HG03139 (cell line): ENCODE measurements around the gene SGIP1.

Experiments used
- ATAC-seq: cut with Tn5 transposase; IDR thresholded peaks from one replicate; pipeline ENCODE4 v1.9.1; 2021; ENCODE audit not compliant: unreplicated experiment

Gene SGIP1

DNA sequence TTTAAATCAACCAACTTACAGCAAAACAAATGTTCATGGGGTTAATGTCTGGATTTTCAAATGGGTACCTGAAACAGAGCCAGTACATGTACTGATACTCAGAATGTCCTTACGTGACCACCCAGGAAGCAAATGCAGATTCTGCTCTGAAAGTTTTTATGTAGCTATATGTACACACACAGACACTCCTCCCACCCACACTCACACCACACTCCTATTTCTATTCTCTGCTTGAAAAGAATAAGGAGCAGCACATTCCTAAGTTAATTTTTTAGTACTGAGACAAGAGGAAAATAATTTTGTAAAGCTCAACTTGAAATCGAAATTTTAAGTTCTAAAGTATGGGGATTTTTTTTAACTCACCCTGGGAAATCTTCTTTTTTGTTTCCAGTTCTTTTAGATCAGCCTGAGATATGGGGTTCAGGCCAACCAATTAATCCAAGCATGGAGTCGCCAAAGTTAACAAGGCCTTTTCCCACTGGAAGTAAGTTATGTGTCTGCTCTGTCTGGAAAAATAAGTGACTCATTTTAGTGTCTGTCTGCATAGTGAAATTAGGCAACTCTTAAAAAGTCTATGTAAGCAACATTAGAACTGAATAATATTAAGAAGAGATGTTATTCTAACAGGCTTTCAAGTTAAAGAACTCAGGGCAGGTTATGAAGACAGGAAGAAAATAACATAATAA, 142.8 kb downstream of the SGIP1 start:
- no peak for ATAC-seq

DNA sequence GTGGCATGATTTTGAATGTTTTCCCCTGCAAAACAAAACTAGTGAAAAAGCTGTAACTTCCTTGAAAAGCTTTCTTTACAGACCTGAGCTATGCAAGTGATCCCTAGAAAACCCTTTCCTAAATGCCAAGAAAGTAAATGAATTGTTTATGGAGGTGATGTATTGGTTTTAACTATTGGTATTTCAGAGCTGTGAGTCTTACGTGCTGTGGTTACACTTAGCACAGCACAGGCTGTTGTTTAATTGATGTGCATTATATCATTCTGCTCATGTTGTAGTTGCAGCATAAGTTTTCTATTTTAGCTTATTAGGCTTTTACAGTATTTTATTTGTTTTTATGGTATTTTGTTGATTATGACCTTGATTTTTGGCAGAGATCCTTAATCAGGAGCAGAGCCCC, 144.2 kb downstream of the SGIP1 start:
- no peak for ATAC-seq

DNA sequence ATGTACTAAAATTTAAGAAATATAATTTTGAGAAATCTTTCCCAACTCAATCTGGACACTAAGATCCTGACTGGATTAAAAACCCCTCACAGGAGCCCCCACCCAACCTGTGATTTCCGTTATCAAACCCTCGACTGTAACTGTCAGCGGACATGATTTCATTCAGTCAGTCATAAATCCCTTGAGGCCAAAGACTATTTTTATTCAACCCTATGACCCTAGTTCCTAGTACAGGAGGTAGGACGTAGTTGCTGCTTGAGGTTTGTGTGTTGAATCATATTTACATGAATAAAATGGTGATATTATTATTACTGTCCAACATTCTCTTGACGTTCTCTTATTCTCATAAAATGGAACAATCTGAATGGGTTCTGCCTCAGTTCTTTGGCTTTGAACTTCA, 145.2 kb downstream of the SGIP1 start:
- ATAC-seq: no peak

DNA sequence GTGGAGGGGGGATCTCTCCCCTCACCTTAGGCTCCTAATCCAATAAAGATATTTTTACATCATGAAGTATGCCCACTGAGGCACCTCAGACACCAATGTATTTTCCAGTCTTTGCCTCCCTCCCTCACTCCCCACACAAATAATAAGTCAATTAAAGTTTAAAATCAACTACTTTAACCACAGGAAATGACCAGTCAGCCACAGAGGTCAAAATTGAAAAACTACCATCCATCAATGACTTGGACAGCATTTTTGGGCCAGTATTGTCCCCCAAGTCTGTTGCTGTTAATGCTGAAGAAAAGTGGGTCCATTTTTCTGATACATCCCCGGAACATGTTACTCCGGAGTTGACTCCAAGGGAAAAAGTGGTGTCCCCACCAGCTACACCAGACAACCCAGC, 147.7 kb downstream of the SGIP1 start:
- no peak for ATAC-seq

DNA sequence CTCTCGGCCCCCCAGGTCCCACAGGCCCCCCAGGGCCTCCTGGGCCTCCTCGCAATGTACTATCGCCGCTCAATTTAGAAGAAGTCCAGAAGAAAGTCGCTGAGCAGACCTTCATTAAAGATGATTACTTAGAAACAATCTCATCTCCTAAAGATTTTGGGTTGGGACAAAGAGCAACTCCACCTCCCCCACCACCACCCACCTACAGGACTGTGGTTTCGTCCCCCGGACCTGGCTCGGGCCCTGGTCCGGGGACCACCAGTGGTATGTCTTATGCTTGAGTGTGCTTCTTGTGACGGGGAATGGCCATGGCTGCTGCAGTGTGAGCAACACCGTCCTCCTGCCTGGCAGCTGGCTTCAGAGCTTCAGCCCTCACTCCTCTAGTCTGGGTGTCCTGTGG, 148.2 kb downstream of the SGIP1 start:
- no peak for ATAC-seq

DNA sequence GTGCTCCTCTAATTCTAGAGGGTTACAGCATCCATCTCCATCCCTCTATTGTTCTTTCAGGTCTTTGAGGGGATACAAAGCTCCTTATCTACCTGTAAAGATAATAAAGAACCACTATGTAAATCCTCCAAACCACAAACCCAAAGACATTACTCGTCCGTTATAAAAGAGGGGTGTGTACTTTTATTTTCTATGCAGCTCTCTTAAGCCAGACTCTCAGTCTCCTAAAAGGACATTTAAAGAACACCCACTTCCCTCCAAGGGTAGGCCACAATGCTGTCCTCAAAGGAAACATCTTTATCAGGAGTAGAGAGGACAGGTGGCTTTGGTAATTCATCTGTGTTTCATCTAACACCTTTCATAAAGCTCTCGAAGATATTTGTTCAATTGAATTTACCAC, 150.4 kb downstream of the SGIP1 start:
- ATAC-seq: no peak

DNA sequence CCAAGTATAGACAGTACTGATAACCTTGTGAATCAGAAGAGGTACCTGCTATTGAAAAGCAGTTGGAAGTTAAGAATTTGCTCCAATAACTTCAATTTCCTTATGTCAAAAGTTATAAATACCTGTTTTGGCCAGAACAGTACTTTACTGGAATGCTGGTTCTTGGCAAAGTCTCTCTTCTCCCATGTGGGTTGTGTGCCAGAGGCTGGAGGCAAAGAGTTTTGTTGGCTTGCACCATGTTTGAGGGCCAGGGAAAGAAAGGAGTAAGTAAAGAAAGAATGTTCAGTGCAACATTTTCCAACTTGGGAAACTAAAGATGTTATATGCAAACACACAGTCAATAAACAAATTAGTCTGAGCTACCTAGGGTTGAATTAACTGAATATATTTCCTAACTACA, 151.3 kb downstream of the SGIP1 start:
- ATAC-seq: no peak

DNA sequence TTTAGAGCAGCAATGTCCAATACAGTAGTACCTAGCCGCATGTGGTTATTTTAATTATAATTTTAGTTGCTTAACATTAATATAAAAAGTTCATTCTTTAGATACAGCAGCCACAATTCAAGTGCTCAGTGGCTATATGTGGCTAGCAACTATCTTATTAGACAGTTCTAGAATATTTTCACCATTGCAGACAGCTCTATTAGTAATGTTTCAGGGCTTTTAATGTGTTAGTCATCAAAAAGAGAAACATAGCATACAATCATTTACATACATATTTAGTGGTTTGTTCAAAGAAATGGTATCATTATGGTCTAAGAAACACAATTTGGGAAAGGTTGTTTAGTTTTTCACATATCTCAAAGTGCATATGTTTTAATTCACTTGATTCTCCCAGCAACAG, 151.7 kb downstream of the SGIP1 start:
- no peak for ATAC-seq

DNA sequence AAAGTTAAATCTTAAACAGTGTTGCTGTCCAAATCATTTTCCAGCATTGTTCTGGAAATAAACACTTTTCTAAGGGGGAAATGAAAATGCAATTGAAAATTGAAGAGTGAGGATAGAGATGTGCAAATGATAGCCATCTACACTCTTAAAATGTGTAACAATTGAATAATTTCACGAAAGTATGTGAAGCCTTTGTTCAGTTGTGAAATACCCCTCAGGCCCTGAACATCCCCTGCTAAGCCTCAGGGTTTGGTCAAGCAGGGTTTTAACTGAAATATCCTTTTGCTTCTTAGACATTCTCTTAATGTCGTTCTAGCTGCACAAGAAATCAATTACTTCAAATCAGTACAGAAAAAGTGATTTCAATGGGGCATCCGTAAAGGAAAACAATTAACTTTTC, 152.5 kb downstream of the SGIP1 start:
- no peak for ATAC-seq

DNA sequence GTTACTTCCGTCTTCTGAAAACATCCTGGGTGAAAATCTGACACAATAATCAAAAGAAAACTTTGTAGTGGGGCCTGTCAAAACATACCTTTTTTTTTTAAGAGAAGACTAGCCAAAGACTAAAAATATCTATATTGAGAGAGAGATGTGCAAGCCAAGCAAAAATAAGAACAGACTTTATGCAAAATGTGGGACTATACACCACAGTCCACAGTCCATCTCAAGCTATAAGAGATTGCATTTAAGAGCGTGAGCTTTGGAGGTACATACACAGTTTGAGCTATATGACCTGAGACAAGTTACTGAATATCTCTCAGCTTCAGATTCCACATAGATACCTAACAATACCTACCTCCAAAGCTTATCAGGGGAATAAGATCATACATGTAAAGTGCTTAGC, 153.4 kb downstream of the SGIP1 start:
- no peak for ATAC-seq

DNA sequence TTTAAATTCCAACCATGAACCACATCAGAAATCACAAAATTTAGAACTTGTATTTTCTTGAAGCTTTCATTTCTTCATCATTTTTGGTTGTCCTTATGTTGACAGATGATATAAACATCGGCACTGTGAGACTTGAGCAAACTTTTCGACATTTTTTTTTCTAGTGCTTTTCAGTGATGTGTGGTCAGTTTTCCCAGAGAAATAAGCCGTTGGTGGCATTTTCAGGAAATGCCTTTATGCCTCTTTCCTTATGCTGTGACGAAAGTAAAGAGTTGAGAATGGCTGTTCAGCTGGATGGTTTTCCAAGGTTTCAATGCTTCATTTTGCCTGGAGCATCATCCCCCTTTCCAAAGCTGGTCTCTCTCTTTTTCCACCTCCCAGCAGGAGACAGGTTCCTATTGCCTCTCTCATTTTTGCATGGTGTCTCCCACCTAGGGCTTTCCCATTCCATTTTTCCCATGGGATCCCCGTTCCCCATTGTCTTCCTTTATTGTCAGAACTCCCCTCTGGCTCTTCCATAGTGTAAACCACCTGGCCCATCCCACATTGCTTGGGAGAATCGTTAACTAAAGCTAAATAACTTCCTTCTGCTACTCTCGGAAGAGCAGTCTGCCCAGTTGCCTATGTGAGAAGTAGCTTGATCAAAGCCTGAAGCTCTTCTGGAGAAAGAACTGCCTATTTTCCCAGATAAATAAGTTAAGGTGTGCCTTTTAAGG, 156.9 kb downstream of the SGIP1 start:
- no peak for ATAC-seq

DNA sequence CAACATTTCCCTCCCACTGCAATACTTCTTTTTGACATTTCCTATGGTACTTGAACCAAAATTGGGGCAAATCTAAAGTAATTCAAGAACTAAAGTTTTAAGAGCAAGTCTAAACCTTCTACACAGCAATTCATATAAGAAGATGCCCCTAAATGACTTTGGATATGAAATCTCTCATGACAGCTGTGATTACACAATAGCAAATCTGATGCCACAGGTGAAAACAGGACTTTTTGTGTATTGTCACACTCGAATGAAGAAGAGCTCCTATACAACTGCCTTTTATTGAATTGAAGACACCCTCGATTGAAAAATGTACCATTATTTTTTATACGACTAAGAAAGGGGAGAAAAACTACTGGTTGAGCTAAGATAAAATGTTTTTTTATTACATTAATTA, 158.7 kb downstream of the SGIP1 start:
- ATAC-seq: no peak

DNA sequence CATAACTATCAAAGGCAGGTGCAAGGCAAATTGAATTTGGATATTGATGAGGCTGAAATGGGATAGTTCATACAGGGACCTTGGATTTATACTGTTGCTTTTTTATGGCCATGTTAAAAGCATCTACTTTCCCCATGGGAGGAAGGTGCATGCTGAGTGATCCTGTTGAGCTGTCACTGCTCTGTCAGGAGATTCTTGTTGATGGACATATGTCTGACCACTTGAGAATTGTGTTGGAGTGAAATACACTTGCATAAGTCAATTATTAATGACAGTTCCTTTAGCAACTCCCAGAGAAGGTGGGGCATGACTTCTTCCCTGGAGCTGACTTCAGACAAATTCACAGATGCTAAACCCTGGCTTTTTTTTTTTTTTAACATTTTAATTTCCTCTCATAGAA, 159.9 kb downstream of the SGIP1 start:
- ATAC-seq: no peak

DNA sequence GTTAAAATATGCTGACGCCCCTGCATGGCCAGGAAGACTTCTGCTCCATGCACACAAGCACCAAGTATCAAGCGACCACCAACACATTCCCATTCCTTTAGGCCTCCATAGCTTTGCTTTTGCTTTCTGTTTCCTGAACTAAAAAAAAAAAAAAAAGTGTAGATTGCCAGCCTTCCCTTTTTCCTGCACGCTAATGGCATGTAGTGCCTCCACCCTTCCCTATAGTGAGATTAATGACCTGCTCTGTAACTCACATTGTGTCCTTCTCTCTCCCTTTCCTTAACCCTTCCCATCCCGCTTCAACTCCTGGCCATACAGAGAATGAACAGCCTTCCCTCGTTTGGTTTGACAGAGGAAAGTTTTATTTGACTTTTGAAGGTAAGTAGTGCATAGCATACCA, 161.2 kb downstream of the SGIP1 start:
- ATAC-seq: no peak

DNA sequence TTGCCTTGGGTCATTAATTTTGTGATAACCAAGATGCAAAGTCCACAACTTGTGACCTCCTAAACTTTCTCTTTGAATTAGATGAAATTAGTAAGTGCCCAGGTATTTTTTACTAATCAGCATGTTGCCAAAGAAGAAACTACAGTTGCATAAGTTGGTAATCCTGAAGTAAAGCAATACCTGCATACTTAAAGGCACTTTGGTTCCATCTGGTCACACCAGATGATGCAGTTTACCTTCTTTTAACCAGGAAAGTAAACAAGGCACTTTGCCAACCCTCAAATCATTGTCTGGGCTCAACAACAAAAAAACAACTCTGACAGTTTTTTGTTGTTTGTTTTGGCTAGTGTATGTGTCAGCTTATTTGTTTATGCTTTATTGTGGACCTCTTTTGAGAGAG, 162.8 kb downstream of the SGIP1 start:
- no peak for ATAC-seq

DNA sequence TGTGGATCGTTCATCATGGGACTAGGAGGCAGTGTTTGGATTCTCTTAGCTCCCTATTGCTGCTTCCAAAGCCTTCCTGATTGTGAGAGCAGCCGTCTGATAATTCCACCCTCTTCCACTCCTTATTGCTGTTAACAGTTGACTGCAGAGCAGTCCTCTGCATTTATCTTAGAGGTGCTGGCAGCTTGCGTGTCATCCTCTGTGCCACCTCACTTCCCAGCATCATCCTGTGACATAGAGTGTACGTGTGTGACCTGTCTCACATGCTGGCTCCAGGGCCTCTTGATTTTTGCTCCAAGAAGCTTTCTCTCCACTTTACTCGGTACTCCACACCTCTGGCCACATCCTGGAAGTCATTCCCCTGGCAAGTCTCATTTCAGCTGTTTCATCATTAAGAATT, 165.3 kb downstream of the SGIP1 start:
- no peak for ATAC-seq

DNA sequence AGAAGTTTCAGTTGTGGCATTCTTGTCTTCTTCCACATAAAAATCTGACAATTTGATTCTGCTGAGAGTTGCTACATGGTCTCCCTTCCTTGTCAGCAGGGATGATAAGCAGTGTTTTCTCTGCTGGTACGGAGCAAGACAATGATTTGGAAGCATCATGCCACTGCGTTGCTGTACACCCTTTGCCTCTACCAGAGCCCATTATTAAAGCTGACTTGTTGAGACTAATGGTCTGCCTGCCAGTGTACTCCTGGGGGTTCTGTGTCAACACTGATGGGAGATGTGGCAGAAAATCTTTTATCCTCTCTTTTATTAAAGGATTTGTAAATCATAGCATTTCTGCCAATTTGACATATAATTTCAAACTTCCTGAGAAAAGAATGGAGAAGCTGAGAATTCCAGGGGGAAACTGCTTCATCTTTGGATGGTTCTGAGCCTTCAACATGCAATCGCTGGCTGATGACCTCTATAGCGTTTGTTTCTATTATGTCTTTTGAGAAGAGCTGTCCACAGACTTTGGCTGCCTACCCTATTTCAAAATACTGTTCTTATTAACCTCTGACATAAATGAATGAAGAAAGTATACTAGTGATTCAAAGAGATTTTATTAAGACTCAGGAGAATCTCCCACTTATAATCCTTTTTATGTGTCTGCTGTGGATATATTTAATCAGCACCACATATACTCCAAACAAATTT, 170.4 kb downstream of the SGIP1 start:
- no peak for ATAC-seq

DNA sequence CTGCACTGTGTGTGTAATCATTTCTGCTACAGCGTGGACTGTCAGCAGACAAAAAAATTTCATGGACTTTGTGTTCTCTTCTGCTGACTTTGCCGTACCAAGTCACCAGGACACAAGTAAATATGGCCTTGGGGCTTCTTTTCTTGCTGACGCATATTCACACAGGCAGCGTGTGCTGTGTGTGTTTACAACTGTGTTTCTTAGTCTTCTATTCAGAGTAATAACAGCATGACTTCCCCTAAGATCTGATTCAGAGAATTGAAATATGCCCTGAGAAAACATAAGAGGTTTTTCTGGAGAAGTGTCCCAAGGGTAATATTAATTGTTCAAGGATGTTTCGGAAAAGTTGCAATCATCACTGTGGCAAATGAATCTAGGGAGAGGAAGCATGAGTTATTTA, 171.2 kb downstream of the SGIP1 start:
- ATAC-seq: no peak

DNA sequence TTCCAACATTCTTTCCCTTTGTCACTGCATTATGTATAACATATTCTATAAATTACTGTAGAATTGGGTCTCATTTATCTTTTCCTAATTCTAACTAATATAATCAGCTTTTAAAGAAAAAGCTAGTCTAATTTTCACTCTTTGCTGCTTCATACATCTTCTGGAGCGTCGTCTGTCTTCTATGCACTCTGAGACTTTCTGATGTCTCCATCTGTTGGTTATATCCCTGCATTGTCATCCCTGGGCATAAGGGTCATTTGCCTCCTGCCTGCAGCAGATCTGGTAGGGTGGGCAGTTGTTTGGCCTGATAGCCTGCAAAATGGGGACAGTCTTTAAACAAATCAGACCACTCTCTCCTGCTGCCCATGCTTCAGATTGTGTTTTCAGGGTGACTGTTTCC, 177.5 kb downstream of the SGIP1 start:
- ATAC-seq: no peak

DNA sequence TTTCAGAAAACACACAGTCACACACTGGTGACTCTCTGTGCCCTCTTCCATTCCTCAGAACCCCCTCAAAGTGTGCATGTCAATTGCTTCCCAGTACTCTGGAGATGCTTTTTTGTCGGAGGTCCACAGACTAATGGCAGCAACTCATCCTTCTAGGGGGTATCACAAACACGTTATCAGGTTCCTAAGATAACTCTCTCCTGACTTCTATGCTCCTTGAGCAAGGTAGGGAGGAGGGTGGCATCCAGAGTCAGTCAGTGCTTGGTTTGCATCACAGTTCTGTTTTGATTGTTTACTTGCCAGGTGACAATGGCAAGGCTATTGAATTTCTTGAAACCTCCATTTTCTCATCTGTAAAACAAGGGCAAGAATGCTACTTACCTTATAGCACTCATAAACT, 178.9 kb downstream of the SGIP1 start:
- no peak for ATAC-seq

DNA sequence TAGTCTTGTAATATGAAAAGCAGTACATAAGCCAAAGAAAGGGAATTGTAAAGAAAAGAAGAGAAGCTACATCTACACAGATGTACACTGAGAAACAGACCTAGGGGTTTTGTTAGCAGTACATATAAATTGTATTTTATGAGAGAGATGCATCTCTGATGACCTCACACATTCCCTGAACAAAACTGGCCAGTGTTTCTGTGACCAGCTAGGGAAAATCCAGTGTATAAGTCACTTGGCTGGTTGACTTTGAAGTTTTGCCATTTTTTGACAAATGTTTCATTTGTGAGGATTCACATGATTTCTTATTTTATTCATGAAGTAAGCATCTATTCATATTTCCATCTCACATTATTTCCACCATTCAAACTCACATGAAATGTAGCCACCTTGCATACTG, 190.0 kb downstream of the SGIP1 start:
- no peak for ATAC-seq

DNA sequence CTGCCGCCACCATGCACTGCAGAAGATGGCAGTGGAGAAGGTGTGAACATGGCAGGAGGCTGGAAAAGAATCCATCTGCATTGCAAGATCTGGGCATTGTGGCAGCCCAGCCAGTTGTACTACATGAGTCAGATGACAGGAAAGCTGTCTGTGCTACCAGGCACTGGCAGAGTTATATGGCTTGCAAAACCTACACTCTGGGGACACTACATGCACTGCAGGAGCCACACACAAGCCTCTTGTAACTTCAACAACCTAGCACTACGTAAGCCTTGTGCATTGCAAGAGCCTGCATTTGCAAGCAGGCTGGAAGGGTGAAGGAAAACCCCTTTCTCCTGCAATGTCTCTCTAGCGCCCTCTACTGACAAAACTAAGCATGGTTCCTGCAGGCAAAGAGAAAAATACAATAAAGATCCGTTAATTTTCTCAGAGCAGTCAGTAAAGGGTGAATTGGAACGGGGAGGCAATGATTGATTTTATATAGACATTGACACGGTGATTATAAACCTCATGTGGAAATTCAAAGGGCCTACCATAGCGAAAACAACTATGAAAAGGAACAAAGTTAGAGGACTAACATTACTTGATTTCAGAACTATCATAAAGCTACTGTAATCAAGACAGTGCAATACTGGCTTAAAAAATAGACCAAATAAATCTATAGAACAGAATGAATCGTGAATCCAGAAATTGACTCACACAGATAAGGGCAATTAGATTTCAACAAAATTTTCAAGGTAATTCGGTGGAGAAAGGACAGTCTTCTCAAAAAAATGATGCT, 192.1 kb downstream of the SGIP1 start:
- ATAC-seq: peak; percentile 81
